Measurements from ENCODE around the gene STARD10. TPM values are rescaled to one million over a fixed set of nuclear protein-coding genes. Genes with fewer than 3 reads are reported as not detected.

The STARD10 gene
- total RNA-seq, 2 experiments from 2014 or later: 10.5 to 12.9 TPM

- no peaks in the 10 kb centered on the region for H3K27me3 Mint-ChIP-seq
- H3K4me1 ChIP-seq (ENCODE audit: insufficient read depth, low read length): peaks cover 48% of the 10 kb centered on the region
- H3K27ac Mint-ChIP-seq: peak overlapping the region; percentile 2
- ChIA-PET POLR2A (no interaction called here), CTCF (interaction anchor here (0.7 to 1.6 kb wide), 2 partner anchors 43 to 54 kb away, joined by 3 to 5 read pairs; no protein-coding TSS in a partner anchor)
- TF ChIP-seq CTCF (IDR thresholded peaks at IDR 0.05): no peak
- H3K27me3 ChIP-seq (ENCODE audit: control insufficient read depth in 1 of 2, insufficient read depth in 2 of 2, low read length in 2 of 2): no peaks in the 10 kb centered on the region
- H3K9me3 Mint-ChIP-seq: no peaks in the 10 kb centered on the region
- intact Hi-C loops (cut with DNase I, micrococcal nuclease): loop anchor here in 1 of 2 experiments (2.0 kb wide), 1 partner anchor 25 kb away; no protein-coding TSS in a partner anchor
- H3K4me3 ChIP-seq (ENCODE audit: low read length): no peak overlapping the region
- no peak overlapping the region for H3K27ac ChIP-seq (ENCODE audit: low read depth in 1 of 2, low read length in 2 of 2)
- peak overlapping the region; percentile 88 for H3K4me3 Mint-ChIP-seq
- no peak for DNase-seq
- H3K4me1 Mint-ChIP-seq (ENCODE audit: low read depth): peaks cover 24% of the 10 kb centered on the region
- H3K36me3 Mint-ChIP-seq (ENCODE audit: low read depth): no peaks in the 10 kb centered on the region
- no peaks in the 10 kb centered on the region for H3K36me3 ChIP-seq (ENCODE audit: insufficient read depth, low read length)
- no peak for ATAC-seq (ENCODE audit: poor library complexity)
- no peaks in the 10 kb centered on the region for H3K9me3 ChIP-seq (ENCODE audit: control insufficient read depth in 1 of 2, insufficient read depth in 1 of 2, low read length in 2 of 2)
These were observed 14.2 kb downstream of the STARD10 start for GRCh38 chr11:72779495-72780128.

GRCh38 chr11:72778535-72779494 lies 15.0 kb downstream of the STARD10 start:
- H3K4me3 Mint-ChIP-seq: peak overlapping the region; percentile 88
- Histone ChIP-seq H3K4me1 (ENCODE audit: insufficient read depth, low read length) (peaks cover 48% of the 10 kb centered on the region), H3K27me3 (ENCODE audit: control insufficient read depth in 1 of 2, insufficient read depth in 2 of 2, low read length in 2 of 2) (no peaks in the 10 kb centered on the region), H3K9me3 (ENCODE audit: control insufficient read depth in 1 of 2, insufficient read depth in 1 of 2, low read length in 2 of 2) (no peaks in the 10 kb centered on the region), H3K27ac (ENCODE audit: low read depth in 1 of 2, low read length in 2 of 2) (no peak overlapping the region), H3K4me3 (ENCODE audit: low read length) (no peak overlapping the region), H3K36me3 (ENCODE audit: insufficient read depth, low read length) (no peaks in the 10 kb centered on the region)
- no peaks in the 10 kb centered on the region for H3K9me3 Mint-ChIP-seq
- no peaks in the 10 kb centered on the region for H3K27me3 Mint-ChIP-seq
- TF ChIP-seq CTCF (IDR thresholded peaks at IDR 0.05): no peak
- POLR2A ChIA-PET: interaction anchor here (0.8 kb wide), 1 partner anchor 14 kb away, joined by 4 read pairs; no protein-coding TSS in a partner anchor
- CTCF ChIA-PET: interaction anchor here (0.7 to 1.6 kb wide), 3 partner anchors 15 to 54 kb away, joined by 3 to 5 read pairs (median 3); partner anchors contain the start of gene STARD10
- intact Hi-C loops (cut with DNase I, micrococcal nuclease): no loop called here
- DNase-seq (no peak), ATAC-seq (ENCODE audit: poor library complexity) (no peak)
- no peaks in the 10 kb centered on the region for H3K36me3 Mint-ChIP-seq (ENCODE audit: low read depth)
- peak overlapping the region; percentile 2 for H3K27ac Mint-ChIP-seq
- peaks cover 24% of the 10 kb centered on the region for H3K4me1 Mint-ChIP-seq (ENCODE audit: low read depth)

- no peak overlapping the region for H3K4me3 ChIP-seq (ENCODE audit: low read length)
- ChIA-PET POLR2A (interaction anchor here (0.8 kb wide), 1 partner anchor 15 kb away, joined by 4 read pairs; no protein-coding TSS in a partner anchor), CTCF (interaction anchor here (1.6 kb wide), 1 partner anchor 53 kb away, joined by 5 read pairs; no protein-coding TSS in a partner anchor)
- Mint-ChIP-seq H3K36me3 (ENCODE audit: low read depth) (no peaks in the 10 kb centered on the region), H3K4me1 (ENCODE audit: low read depth) (peaks cover 22% of the 10 kb centered on the region), H3K9me3 (no peaks in the 10 kb centered on the region), H3K27ac (no peak overlapping the region), H3K27me3 (no peaks in the 10 kb centered on the region), H3K4me3 (peak overlapping the region; percentile 42)
- H3K9me3 ChIP-seq (ENCODE audit: control insufficient read depth in 1 of 2, insufficient read depth in 1 of 2, low read length in 2 of 2): no peaks in the 10 kb centered on the region
- H3K4me1 ChIP-seq (ENCODE audit: insufficient read depth, low read length): peaks cover 48% of the 10 kb centered on the region
- no peak for TF ChIP-seq CTCF (IDR thresholded peaks at IDR 0.05)
- DNase-seq: no peak
- H3K36me3 ChIP-seq (ENCODE audit: insufficient read depth, low read length): no peaks in the 10 kb centered on the region
- H3K27me3 ChIP-seq (ENCODE audit: control insufficient read depth in 1 of 2, insufficient read depth in 2 of 2, low read length in 2 of 2): no peaks in the 10 kb centered on the region
- ATAC-seq (ENCODE audit: poor library complexity): no peak
- no peak overlapping the region for H3K27ac ChIP-seq (ENCODE audit: low read depth in 1 of 2, low read length in 2 of 2)
- intact Hi-C loops (cut with DNase I, micrococcal nuclease): no loop called here
These were observed 16.0 kb downstream of the STARD10 start for GRCh38 chr11:72777755-72778278.

All from CD4-positive, alpha-beta T cell (primary cell).